Upper lobe of right lung (tissue), 1 donor: ENCODE results near the gene FAM78A. TPM values are rescaled to one million over a fixed set of nuclear protein-coding genes. Genes with fewer than 3 reads are reported as not detected.
A peak's percentile ranks its signal among the peaks of the same experiment; 100 is the strongest.
"Not testable (repeated sequence)": the region's sequence is repeated elsewhere in the genome, so short reads cannot be mapped to it uniquely, and the experiment has no call there.

Source experiments
- ATAC-seq: fragments of 200-7000 bp; cut with Tn5 transposase; one replicate; pipeline ENCODE4 v1.9.1; 2020; ENCODE audit warnings: mild to moderate bottlenecking, moderate library complexity
- DNase-seq: peaks from one replicate; pipeline ENCODE4 v3.0.0-alpha.2; 2020
- H3K27ac ChIP-seq: fragments of 200-600 bp; one replicate; pipeline ENCODE4 v1.8.0; 2022
- H3K27me3 ChIP-seq: fragments of 200-600 bp; one replicate; pipeline ENCODE4 v1.8.0; 2022; ENCODE audit warnings: mild to moderate bottlenecking
- H3K36me3 ChIP-seq: fragments of 200-600 bp; one replicate; pipeline ENCODE4 v1.8.0; 2022
- H3K4me1 ChIP-seq: fragments of 200-600 bp; one replicate; pipeline ENCODE4 v1.8.0; 2022
- H3K4me3 ChIP-seq: fragments of 200-600 bp; one replicate; pipeline ENCODE4 v1.8.0; 2022; ENCODE audit warnings: mild to moderate bottlenecking
- H3K9me3 ChIP-seq: fragments of 200-600 bp; one replicate; pipeline ENCODE4 v1.8.0; 2022
- CTCF ChIP-seq: fragments of 200-600 bp; IDR thresholded peaks from one replicate; pipeline ENCODE4 v1.8.0; 2022; ENCODE audit warnings: antibody characterized with exemption
- intact Hi-C: fragments of 100-400 bp; cut with DNase I; formaldehyde crosslinking; loops from one replicate; pipeline ENCODE4 v1.11.0; 2022
- total RNA-seq: library from RNA; stranded (reverse); fragmentation: NEBNext Ultra II Directional; extraction: Animal tissue kit (Norgen Biotek cat#: 25700); gene quantifications from one replicate; pipeline ENCODE4 v1.2.1, GENCODE V29; 2021
- donor health status: DM: no; HTN: yes; CAD: no; lungs with severe emphysema.

The FAM78A gene
- total RNA-seq, 1 donor from 2014 or later = 14.8 TPM

- TF ChIP-seq CTCF = no peak
- DNase-seq (no peak), ATAC-seq (no peak)
- H3K4me3 ChIP-seq = no peak overlapping the region
- H3K27ac ChIP-seq = peak overlapping the region; percentile 83
- H3K27me3 ChIP-seq = no peaks in the 10 kb centered on the region
- peaks cover 13% of the 10 kb centered on the region for H3K36me3 ChIP-seq
- H3K9me3 ChIP-seq = no peaks in the 10 kb centered on the region
- intact Hi-C loops = no loop called here
- H3K4me1 ChIP-seq = peaks cover 22% of the 10 kb centered on the region
These were observed 20.6 kb downstream of the FAM78A start for GRCh38 chr9:131255676-131256197.

- Histone ChIP-seq H3K4me1 (peaks cover 22% of the 10 kb centered on the region), H3K9me3 (no peaks in the 10 kb centered on the region)
- intact Hi-C loops = no loop called here
These were observed 21.7 kb downstream of the FAM78A start for GRCh38 chr9:131254626-131255025.

GRCh38 chr9:131253891-131254491 lies 22.3 kb downstream of the FAM78A start:
- no peak for TF ChIP-seq CTCF
- intact Hi-C loops = no loop called here
- Histone ChIP-seq H3K36me3 (no peaks in the 10 kb centered on the region), H3K27ac (peak overlapping the region; percentile 47), H3K9me3 (no peaks in the 10 kb centered on the region), H3K27me3 (no peaks in the 10 kb centered on the region), H3K4me3 (no peak overlapping the region), H3K4me1 (peaks cover 22% of the 10 kb centered on the region)
- DNase-seq = no peak
- peak; percentile 74 for ATAC-seq

More at GRCh38 chr9:131254626-131255025, 21.7 kb downstream of the FAM78A start:
- H3K36me3 ChIP-seq = peaks cover 2% of the 10 kb centered on the region
- DNase-seq (no peak), ATAC-seq (no peak)
- peak overlapping the region; percentile 83 for H3K27ac ChIP-seq
- no peak for TF ChIP-seq CTCF
- no peaks in the 10 kb centered on the region for H3K27me3 ChIP-seq
- H3K4me3 ChIP-seq = no peak overlapping the region

GRCh38 chr9:131252120-131252519 lies 24.2 kb downstream of the FAM78A start:
- intact Hi-C loops = no loop called here
- H3K36me3 ChIP-seq = no peaks in the 10 kb centered on the region
- DNase-seq = no peak
- no peaks in the 10 kb centered on the region for H3K27me3 ChIP-seq
- H3K4me1 ChIP-seq = peaks cover 18% of the 10 kb centered on the region
- H3K27ac ChIP-seq = peak overlapping the region; percentile 60
- H3K9me3 ChIP-seq = no peaks in the 10 kb centered on the region
- TF ChIP-seq CTCF = no peak
- ATAC-seq = peak; percentile 2
- H3K4me3 ChIP-seq = peak overlapping the region; percentile 40

GRCh38 chr9:131246618-131247017 lies 29.7 kb downstream of the FAM78A start:
- Histone ChIP-seq H3K27me3 (no peaks in the 10 kb centered on the region), H3K4me3 (no peak overlapping the region), H3K9me3 (no peaks in the 10 kb centered on the region), H3K4me1 (no peaks in the 10 kb centered on the region), H3K27ac (no peak overlapping the region), H3K36me3 (no peaks in the 10 kb centered on the region)
- no peak for TF ChIP-seq CTCF
- DNase-seq = no peak
- intact Hi-C loops = no loop called here
- ATAC-seq = no peak

- intact Hi-C loops = not testable (repeated sequence)
These were observed 32.0 kb downstream of the FAM78A start for GRCh38 chr9:131244331-131244730.

More at GRCh38 chr9:131244331-131244730, 32.0 kb downstream of the FAM78A start:
- H3K4me3 ChIP-seq, H3K4me1 ChIP-seq, ATAC-seq, H3K27ac ChIP-seq, H3K27me3 ChIP-seq, H3K36me3 ChIP-seq, DNase-seq, H3K9me3 ChIP-seq: not testable (repeated sequence)
